Stimulated activated CD4-positive, alpha-beta T cell treated with anti-CD3 and anti-CD28 coated beads, Interleukin-4, amount 100 ng/mL, for 48 hours (primary cell): ENCODE data around the gene SPACDR.
"Not testable (repeated sequence)": the region's sequence is repeated elsewhere in the genome, so short reads cannot be mapped to it uniquely, and the experiment has no call there.

Experiments used
- DNase-seq, 2 donors: peaks; one replicate each; pipeline ENCODE4 v3.0.0-alpha.2; 2020; ENCODE audit warnings: low read depth in 2 of 2

Gene SPACDR, protein sequence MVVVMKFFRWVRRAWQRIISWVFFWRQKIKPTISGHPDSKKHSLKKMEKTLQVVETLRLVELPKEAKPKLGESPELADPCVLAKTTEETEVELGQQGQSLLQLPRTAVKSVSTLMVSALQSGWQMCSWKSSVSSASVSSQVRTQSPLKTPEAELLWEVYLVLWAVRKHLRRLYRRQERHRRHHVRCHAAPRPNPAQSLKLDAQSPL

DNA sequence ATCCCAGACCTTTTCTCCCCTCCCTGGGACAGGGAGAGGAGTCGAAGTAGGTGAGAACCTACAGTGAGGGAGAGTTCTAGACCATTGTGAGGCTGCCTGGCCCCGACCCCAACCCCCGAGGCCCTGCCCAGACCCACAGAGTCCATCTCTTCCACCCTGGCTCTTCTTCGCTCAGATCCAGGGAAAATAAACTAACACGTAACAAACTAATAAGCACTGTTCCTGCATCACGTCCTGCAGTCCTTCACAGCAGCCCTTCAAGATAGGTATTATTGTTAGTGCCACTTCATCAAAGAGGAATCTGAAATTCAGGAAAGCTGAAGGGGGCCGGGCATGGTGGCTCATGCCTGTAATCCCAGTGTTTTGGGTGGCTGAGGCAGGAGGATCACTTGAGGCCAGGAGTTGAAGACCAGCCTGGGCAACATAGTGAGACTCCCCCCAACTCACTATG lies at the start of gene SPACDR:
TSS of gene SPACDR (minus strand) at position 51 of the 451 bp plus-strand sequence. CDS start 235 bp downstream, outside the sequence.
- DNase-seq = no peak

DNA sequence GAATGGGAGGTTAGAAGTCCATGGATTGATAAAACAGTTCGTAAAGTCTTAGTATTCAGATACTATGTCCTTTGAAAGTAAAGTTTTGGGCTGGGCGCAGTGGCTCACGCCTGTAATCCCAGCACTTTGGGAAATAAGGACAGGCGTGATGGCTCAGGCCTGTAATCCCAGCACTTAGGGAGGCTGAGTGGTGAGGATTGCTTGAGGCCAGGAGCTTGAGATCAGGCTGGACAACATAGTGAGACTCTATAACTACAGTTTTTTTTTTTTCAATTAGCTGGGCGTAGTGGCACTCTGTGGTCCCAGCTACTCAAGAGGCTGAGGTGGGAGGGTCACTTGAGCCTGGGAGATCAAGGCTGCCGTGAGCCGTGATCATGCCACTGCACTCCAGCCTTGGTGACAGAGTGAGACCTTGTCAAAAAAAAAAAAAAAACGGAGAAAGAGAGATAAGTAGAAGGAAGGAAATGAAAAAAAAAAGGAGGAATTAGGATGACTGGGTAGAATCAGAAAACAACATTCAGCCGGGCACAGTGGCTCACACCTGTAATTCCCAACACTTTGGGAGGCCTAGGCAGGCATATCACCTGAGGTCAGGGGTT lies 49.3 kb upstream of the SPACDR start:
- no peak for DNase-seq

DNA sequence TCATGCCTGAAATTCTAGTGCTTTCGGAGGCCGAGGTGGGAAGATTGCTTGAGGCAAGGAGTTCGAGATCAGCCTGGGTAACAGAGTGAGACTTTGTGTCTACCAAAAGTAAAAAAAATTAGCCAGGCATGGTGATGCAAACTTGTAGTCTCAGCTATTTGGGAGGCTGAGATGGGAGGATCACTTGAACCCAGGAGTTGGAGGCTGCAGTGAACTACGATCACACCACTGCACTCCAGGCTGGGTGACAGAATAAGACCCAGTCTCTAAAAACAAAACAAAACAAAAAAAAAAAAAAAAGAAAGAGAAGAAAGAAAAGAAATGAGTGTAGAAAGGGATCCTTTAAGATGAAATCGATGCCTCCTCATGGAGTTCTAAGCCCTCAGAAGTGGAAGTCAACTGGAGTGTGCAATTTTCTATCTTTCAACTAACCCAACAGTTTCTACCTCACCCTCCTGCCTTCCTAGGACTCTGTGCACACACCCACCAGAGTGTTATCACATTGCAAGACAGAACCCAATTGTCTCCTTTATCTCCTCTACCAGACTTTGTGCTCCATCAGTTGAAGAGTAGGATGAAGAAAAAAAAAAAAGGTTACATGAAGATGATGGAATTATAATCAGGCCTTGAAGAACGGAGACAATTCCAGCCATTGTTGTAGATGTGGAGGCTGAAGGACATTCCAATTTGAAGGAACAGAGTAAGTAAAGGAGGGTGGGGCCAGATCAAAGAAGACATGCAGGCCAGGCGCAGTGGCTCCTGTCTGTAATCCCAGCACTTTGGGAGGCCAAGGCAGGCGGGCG lies 46.6 kb upstream of the SPACDR start:
- DNase-seq = no peak

DNA sequence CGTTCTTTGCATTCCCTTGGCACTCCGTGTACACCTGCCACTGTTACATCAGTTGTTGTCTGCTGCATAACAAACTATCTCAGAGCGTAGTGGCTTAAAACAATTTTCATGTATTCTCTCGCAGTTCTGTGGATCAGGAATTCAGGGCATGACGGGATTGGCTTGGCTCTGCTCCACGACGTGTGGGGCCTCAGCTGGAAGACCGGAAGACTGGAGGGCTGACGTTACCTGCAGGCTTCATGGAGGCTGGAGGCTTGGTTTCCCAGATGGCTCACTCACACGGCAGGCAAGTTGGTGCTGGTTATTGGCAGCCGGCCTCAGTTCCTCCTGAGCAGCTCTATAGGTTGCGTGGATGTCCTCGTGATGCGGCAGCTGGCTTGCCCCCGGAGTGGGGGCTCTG lies 45.2 kb upstream of the SPACDR start:
- no peak for DNase-seq

DNA sequence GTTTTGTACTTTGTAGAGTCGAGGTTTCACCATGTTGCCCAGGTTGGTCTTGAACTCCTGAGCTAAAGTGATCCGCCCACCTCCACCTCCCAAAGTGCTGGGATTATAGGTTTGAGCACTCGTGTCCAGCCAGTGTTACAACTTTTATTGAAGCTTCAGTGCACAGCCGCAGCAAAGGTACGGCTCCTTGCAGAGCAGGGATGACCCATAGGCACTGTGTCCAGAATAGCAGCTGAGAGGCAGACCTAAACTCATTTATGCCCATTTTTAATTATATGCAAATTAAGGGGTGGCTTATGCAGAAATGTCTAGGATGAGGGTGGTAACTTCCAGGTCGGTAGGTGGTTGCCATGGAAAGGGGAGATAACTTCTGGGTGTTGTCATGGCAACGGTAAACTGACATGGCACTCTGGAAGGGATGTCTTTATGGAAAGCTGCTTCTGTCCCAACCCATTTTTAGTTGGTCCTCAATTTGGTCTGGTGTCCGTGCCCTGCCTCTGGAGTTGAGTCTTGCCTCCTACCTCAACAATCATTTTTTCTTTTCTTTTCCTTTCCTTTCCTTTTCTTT lies 42.4 kb upstream of the SPACDR start:
- no peak for DNase-seq

DNA sequence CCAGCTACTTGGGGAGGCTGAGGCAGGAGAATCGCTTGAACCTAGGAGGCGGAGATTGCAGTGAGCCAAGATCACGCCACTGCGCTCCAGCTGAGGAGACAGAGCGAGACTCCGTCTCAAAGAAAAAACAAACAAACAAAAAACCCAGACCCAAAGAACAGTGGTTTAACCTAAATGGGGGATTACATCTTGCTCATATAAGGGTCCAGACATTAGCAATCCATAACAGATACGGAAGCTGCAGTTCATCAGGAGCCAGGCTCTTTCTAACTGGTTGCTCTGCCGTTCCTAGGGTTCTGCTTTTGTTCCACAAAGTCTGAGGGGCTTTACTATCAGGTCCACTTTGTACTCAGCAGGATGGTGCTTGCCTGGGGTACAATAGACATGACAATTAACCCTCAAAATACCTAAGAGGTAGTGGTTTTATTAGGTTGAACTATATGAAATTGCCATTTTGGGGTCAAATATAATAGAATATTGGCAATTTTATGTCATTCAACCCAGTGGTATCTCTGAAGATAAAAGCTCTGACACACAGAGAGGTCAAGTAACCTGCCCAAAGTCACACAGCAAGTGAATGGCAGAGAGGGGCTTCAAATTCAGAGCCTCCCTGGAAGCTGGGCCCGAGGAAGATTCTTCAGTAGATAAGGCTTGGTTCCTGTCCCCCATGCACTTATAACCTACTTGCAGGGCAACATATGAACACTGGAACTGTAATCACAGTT lies 41.0 kb upstream of the SPACDR start:
- DNase-seq = no peak

DNA sequence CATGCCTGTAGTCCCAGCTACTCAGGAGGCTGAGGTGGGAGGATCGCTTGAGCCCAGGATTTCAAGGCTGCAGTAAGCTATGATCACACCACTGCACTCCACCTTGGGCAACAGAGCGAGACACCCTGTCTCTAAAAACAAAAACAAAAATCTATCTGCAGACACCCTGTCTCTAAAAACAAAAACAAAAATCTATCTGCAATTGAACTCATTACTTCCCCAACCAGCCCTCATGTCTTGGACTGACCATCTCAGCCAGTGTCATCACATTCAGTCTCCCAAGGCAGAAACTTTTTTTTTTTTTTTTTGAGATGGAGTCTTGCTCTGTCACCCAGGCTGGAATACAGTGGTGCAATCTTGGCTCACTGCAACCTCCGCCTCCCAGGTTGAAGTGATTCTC lies 40.0 kb upstream of the SPACDR start:
- DNase-seq = not testable (repeated sequence)

DNA sequence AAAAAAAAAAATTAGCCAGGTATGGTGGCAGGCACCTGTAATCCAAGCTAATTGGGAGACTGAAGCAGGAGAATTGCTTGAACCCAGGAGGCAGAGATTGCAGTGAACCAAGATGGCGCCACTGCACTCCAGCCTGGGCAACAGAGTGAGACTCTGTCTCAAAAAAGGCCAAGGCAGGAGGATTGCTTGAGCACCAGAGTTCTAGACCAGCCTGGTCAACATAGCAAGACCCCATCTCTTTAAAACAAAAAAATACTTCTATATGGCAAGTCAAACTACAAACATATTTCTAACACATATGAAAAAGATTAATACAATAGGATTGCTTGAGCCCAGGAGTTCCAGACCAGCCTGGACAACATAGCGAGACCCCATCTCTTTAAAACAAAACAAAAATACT lies 36.7 kb upstream of the SPACDR start:
- not testable (repeated sequence) for DNase-seq

DNA sequence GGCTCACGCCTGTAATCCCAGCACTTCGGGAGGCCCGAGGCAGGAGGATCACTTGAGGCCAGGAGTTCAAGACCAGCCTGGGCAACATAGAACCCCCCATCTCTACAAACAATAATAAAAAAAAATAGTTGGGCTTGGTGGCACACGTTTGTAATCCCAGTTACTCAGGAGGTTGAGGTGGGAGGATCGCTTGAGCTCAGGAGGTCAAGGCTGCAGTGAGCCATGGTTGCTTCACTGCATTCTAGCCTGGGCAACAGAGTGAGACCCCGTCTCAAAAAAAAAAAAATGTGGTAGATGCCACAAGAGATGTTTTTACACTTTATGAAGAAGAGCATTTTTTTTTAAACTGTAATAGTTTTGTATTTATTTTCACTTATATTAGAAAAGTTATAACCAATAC lies 32.4 kb upstream of the SPACDR start:
- DNase-seq = no peak

DNA sequence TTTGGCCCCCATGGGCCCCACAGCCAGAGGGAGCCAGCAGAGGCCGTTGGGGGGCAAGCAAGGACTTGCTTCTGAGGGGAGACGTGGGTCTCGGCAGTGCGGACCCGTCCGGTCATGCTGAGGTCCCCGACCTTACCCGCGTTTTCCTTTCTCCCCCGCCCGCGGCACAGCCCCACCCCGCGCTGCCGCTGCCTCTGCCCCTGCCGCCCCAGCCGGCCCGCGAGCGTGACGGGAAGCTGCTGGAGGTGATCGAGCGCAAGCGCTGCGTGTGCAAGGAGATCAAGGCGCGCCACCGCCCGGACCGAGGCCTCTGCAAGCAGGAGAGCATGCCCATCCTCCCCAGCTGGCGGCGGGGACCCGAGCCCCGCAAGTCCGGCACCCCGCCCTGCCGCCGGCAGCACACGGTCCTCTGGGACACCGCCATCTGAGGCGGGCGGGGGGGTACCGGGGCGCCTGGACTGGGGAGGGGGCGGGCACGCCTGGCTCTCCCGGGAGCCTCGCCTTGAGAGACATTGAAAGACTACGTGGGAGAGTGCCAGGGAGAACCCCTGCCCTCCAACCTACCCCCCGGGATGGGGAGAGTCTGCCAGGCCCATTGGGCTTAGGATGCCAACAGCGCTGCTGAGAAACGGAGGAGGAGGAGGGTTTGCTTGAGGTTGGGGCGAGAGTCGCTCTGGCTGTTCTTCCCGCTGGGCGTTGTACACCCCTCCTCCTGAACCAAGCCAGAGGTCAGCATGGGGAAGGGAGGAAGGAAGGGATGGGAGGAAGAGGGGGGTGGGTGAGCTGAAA lies 29.6 kb upstream of the SPACDR start:
- DNase-seq = peak; percentile 47 to 57

DNA sequence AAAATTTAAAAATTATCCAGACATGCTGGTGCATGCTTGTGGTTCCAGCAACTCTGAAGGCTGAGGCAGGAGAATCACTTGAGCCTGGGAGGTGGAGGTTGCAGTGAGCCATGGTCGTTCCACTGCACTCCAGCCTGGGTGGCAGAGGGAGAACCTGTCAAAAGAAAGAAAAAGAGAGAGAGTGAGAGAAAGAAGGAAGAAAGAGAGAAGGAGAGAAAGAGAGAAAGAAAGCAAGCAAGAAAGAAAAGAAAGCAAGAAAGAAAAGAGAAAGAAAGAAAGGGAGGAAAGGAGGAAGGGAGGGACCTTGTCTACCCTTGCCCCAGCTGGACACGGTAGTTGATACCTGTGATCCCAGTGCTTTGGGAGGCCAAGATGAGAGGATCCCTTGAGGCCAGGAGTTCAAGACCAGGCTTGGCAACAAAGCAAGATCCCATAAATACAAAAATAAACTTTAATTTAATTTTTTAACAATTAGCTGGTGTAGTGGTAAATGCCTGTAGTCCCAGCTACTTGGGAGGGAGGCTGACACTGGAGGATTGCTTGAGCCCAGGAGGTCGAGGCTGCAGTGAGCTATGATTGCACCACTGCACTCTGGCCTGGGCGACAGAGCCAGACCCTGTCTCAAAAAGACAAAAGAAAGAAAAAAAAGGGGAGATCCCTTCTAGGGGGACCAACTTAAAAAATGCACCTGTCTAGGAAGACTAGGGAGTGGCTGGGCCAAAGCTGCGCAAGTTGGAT lies 28.8 kb upstream of the SPACDR start:
- no peak for DNase-seq

DNA sequence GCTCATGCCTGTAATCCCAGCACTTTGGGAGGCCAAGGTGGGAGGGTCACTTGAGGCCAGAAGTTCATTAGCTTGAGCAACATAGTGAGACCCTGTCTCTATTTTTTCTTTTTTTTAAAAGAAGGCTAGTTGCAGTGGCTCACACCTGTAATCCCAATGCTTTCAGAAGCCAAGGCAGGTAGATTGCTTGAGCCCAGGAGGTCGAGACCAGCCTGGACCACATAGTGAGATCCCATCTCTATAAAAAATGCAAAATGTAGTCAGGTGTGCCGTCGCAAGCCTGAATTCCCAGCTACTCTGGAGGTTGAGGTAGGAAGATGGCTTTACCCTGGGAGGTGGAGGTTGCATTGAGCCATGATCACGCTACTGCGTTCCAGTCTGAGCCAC lies 27.1 kb upstream of the SPACDR start:
- no peak for DNase-seq

DNA sequence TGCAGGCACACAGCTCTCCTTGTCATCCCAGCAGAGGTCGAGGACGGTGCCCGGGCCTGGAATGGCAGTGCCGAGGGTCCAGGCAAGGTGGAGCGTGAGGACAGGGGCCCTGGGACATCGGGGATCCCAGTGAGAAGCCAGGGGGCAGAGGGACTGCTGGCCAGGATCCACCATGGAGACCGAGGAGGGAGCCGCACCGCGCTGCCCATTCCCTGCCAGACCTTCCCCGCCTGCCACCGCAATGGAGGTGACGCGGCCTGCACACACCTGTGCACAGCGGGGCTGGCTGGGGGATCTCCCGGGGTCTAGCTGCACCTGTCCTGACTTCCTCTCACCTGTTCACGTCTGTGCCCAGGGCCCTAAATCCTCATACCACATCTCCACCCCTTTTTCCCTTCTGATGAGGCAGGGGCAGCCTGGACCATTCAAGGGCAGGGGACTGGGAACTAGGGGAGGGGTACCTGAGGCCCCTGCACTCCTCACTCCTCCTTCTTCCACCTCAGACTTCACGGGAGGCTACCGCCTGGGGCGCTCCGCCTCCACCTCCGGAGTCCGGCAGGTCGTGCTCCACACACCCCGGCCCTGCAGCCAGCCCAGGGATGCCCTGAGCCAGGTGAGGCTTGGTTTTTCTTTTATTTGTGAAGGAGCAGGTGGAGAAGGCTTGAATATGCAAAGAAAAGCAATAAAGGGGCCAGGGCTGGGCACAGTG lies 26.6 kb upstream of the SPACDR start:
- DNase-seq = no peak

DNA sequence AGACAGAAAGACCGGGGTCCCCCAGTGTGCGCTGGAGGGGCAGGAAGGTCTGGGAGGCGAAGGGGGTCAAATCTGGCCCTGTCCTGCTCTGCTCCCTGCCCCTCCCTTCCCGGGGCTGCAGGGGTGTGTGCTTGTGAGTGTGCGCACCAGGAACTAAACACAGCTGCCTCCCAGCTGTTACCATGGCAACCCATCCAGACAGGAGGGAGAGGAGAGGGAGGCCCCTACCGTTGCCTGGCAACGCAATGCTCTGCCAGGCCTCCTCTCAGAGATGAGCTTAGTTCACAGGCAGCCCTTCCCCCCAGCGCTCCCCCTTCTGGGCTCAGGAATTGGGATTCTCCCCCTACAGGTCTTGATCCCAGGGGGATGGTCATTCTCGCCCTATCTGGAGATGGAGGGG lies 25.8 kb upstream of the SPACDR start:
- DNase-seq = peak in 1 of 2 donors; percentile 39

DNA sequence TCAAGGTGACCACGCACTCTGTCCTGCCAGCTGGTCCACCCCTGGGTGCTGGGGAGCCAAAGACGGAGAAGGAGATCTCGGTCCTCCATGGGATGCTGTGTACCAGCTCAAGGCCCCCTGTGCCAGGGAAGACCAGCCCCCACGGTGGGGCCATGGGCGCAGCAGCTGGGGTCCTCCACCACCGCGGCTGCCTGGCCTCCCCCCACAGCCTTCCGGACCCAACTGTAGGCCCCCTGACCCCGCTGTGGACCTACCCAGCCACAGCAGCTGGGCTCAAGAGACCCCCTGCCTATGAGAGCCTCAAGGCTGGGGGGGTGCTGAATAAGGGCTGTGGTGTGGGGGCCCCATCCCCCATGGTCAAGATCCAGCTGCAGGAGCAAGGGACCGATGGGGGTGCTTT lies 25.1 kb upstream of the SPACDR start:
- no peak for DNase-seq

DNA sequence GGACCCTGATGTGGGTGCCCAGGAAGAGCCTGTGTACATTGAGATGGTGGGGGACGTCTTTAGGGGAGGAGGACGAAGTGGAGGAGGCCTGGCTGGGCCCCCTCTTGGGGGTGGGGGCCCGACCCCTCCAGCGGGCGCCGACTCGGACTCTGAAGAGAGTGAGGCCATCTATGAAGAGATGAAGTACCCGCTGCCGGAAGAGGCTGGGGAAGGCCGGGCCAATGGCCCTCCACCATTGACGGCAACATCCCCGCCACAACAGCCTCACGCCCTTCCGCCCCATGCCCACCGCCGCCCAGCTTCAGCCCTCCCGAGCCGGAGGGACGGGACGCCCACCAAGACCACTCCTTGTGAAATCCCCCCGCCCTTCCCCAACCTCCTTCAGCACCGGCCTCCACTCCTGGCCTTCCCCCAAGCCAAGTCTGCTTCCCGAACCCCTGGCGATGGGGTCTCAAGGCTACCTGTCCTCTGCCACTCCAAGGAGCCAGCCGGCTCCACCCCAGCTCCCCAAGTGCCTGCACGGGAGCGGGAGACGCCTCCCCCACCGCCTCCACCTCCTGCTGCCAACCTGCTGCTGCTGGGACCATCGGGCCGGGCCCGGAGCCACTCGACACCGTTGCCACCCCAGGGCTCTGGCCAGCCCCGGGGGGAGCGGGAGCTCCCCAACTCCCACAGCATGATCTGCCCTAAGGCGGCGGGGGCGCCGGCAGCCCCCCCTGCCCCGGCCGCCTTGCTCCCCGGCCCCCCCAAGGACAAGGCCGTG lies 24.5 kb upstream of the SPACDR start:
- no peak for DNase-seq

DNA sequence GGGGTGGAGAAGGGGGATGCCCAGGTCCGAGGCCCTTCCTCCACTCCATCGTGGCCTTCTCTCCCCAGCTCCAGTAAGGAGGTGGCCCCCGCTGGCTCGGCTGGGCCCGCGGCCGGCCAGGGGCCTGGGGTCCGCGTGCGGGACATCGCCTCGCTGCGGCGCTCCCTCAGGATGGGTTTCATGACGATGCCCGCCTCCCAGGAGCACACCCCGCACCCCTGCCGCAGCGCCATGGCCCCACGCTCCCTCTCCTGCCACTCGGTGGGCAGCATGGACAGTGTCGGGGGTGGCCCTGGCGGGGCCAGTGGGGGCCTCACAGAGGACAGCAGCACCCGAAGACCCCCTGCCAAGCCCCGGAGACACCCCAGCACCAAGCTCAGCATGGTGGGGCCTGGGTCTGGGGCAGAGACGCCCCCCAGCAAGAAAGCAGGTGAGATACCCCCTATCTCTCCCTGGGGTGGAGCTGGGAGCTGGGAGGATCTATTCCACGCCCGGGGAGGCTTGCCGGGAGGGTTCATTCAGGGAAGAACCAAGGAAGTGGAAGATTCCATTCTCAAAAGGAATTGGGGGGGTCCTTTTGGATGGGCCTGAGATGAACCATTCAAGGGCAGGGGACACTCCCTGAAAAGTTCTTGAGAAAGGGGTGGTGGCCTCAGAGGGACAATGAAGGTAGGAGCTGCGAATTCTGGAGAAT lies 22.8 kb upstream of the SPACDR start:
- DNase-seq = no peak

DNA sequence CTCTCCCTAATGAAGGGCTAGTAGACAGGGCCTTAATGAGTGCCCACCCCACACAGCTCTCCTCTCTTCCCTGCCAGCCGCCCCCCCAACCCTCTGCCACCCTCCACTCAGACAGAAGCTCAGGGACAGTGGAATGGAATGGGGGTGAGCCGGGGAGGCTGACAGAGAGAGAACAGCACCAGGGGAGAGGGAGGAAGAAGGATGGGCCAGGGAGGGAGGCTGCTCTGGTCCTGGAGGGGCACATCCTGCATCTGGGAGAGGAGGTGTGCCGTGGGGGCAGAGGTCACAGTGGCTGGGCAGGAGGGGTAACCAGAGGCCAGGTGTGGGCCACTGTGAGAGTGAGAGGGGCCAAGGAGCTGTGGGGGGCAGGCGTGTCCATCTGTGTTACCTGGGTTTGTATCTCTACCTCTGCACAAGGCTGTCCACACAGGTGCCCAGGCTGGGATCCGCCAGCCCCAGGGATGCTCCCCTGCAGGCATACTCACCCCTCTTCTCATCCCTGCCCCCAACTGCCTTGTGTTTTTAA lies 22.1 kb upstream of the SPACDR start:
- no peak for DNase-seq
